HG02943 (cell line): ENCODE measurements around the gene TPCN1.

ENCODE experiments used
- ATAC-seq: cut with Tn5 transposase; IDR thresholded peaks from one replicate; pipeline ENCODE4 v1.9.1; 2021; ENCODE audit warnings: mild to moderate bottlenecking, low read depth, moderate library complexity; ENCODE audit not compliant: unreplicated experiment

TPCN1 gene

GRCh38 chr12:113329022-113329790 is 107.9 kb downstream of the TPCN1 start:
- no peak for ATAC-seq

DNA sequence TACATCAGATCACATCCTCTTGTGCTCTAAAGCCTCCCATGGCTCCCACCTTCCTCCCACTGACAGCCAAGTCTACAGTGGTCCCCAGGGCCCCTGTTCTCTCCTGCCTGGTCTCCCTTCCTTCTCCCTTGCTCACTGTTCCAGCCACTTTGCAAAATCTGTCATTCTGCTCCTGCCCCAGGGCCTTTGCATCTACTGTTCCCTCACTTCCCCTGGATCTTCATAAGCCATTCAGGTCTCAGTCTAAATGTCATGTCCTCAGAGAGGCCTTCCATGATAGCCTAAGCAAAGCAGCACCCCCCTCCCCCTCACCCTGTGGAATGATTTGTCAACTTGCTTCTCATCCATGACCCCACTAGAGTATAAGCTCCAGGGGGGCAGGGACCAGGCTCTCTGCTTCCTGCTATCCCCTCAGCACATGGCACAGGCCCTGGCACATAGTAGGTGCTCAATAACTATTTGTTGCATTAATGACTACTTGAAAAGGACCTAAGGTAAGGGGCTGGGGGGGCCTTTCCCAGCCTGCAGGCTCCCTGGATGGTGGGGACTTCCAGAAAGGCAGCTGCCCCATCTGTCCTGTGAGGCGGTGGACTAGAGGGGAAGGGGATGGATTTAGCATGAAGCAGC is 108.6 kb downstream of the TPCN1 start:
- no peak for ATAC-seq

- no peak for ATAC-seq
Observed at GRCh38 chr12:113330505-113330904, 109.2 kb downstream of the TPCN1 start.

GRCh38 chr12:113332688-113333417 is 111.6 kb downstream of the TPCN1 start:
- ATAC-seq: no peak

- no peak for ATAC-seq
Observed at GRCh38 chr12:113333418-113333750, 112.1 kb downstream of the TPCN1 start.

GRCh38 chr12:113333877-113334785 is 112.9 kb downstream of the TPCN1 start:
- peak; percentile 30 for ATAC-seq

DNA sequence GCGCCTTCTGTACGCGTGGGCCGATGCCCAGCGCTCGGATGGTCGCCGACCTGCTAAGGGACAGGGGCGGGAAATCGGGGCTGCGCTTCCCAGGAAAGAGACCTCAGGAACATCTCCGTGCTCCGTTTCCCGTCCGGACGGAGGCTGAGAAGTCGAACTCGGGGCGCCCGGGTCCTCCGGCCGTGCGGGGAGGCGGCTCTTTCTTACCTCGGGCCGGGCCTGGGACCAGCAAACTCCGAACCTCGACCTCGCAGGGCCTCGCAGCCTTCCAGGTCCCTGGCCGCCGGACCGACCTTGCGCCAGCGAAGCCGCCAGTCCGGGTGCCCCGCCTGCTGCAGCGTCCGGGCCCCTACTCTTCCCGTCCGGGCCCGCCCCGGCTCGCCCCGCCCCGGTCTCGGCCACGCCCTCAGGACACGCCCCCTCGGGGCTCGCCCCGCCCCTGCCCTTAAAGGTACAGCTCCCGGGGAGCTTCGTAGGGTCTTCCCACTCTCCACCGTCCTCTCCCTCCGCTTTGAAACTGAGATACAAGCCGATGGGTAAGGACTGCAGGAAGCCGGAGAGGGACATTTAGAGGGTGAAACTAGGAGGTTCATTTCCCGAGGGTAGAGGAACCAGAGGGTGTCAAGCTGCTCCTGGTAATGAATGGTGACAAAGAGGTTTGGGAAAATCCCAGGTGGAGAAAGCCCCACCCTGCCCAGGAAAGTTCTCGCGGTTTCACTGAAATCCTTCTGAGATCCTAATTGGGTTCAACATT is 113.7 kb downstream of the TPCN1 start, which contains the start of gene SLC8B1:
TSS of gene SLC8B1 (minus strand) at position 324 of the 754 bp plus-strand sequence. CDS start 2,231 bp downstream, outside the sequence.
- ATAC-seq: peak; percentile 88

DNA sequence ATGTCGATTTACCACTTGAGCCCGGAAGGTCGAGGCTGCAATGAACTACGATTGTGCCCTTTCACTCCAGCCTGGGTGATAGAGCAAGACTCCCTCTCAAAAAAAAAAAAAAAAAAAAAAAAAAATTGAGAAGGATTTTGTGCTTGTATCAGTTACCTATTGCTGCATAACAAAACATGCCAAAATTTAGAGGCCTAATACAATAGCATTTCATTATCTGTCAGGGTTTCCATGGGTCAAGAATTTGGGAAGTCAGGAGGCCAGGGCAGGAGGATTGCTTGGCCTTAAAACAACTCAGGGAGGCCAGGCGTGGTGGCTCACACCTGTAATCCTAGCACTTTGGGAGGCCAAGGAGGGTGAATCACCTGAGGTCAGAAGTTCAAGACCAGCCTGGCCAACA is 118.3 kb downstream of the TPCN1 start:
- ATAC-seq: no peak

GRCh38 chr12:113340061-113340460 is 118.8 kb downstream of the TPCN1 start:
- ATAC-seq: no peak

GRCh38 chr12:113341535-113341934 is 120.3 kb downstream of the TPCN1 start:
- ATAC-seq: no peak

DNA sequence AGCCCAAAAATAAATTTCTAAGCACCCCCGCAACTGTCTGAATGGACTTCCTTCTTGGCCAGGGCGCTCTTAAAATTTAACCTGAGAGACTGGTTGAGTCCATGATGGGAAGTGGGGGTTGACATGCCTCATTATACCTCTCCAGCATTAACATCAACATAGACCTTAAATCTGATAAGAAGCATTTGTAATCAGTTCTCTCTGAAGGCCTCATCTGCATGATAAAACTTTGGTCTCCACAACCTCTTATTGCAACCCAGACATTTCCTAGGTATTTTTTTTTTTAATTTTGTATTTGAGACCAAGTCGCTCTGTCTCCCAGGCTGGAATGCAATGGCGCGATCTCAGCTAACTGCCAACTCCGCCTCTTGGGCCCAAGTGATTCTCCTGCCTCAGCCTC is 124.1 kb downstream of the TPCN1 start:
- no peak for ATAC-seq

GRCh38 chr12:113346353-113346752 is 125.1 kb downstream of the TPCN1 start:
- no peak for ATAC-seq

DNA sequence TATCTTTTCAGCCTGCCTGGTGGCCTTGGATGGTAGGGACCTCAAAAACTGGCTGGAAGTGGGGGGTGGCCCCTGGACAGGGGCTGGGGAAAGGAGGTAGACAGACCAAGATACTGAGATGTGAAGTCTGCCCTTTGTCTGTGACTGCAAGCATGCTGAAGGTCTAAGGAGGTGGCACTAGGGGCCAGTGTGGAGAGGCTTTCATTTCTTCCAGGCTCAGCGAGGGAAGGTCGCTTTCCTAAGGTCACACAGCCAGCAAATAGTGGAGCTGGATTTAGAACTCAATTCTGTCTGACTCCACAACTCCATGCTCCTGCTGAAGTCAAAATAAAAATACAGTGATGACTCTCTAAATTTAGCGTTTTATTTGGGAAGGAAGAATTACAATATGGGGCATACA is 125.8 kb downstream of the TPCN1 start:
- no peak for ATAC-seq

GRCh38 chr12:113347892-113348291 is 126.6 kb downstream of the TPCN1 start:
- ATAC-seq: no peak
